ENCODE results near the gene HEPHL1.

Gene HEPHL1

GRCh38 chr11:94148189-94148588, 127.0 kb downstream of the HEPHL1 start:
- Histone ChIP-seq H3K9me3 (ENCODE audit: insufficient read depth, low read length, severe bottlenecking) (no peaks in the 10 kb centered on the region), H3K4me3 (ENCODE audit: low read depth in 1 of 2, low read length in 2 of 2) (no peak overlapping the region), H3K9ac (ENCODE audit: low read depth, low read length) (no peak overlapping the region), H2AFZ (ENCODE audit: low read depth, low read length) (no peak overlapping the region), H3K4me2 (ENCODE audit: insufficient read depth, low read length) (no peak overlapping the region), H3K27me3 (ENCODE audit: insufficient read depth, low read length, poor library complexity) (no peaks in the 10 kb centered on the region), H3K79me2 (ENCODE audit: insufficient read depth, low read length) (peaks cover 90% of the 10 kb centered on the region), H3K27ac (ENCODE audit: low read length) (no peak overlapping the region), H3K4me1 (ENCODE audit: insufficient read depth, low read length) (peaks cover 17% of the 10 kb centered on the region), H3K36me3 (ENCODE audit: insufficient read depth, low read length) (no peaks in the 10 kb centered on the region), H4K20me1 (ENCODE audit: insufficient read depth, low read length) (peaks cover 87% of the 10 kb centered on the region)
- DNase-seq = no peak
- TF ChIP-seq CTCF (IDR thresholded peaks at IDR 0.05; ENCODE audit: borderline replicate concordance, extremely low read depth, low read length, poor library complexity, severe bottlenecking) = no peak
- no peak for TF ChIP-seq EZH2 (IDR thresholded peaks at IDR 0.05; ENCODE audit: borderline replicate concordance, low read depth, low read length, severe bottlenecking)
- ATAC-seq (ENCODE audit: insufficient read depth, low read depth) = no peak

GRCh38 chr11:94149431-94150017, 128.4 kb downstream of the HEPHL1 start:
- Histone ChIP-seq H3K79me2 (ENCODE audit: insufficient read depth, low read length) (peaks cover 78% of the 10 kb centered on the region), H3K27me3 (ENCODE audit: insufficient read depth, low read length, poor library complexity) (no peaks in the 10 kb centered on the region), H3K9me3 (ENCODE audit: insufficient read depth, low read length, severe bottlenecking) (no peaks in the 10 kb centered on the region), H3K4me3 (ENCODE audit: low read depth in 1 of 2, low read length in 2 of 2) (no peak overlapping the region), H4K20me1 (ENCODE audit: insufficient read depth, low read length) (peaks cover 80% of the 10 kb centered on the region), H2AFZ (ENCODE audit: low read depth, low read length) (no peak overlapping the region), H3K36me3 (ENCODE audit: insufficient read depth, low read length) (peaks cover 5% of the 10 kb centered on the region; the same call in 1 of the 2 replicates), H3K27ac (ENCODE audit: low read length) (no peak overlapping the region), H3K4me2 (ENCODE audit: insufficient read depth, low read length) (no peak overlapping the region), H3K9ac (ENCODE audit: low read depth, low read length) (no peak overlapping the region), H3K4me1 (ENCODE audit: insufficient read depth, low read length) (peaks cover 17% of the 10 kb centered on the region)
- no peak for DNase-seq
- TF ChIP-seq CTCF (IDR thresholded peaks at IDR 0.05; ENCODE audit: borderline replicate concordance, extremely low read depth, low read length, poor library complexity, severe bottlenecking) = no peak
- TF ChIP-seq EZH2 (IDR thresholded peaks at IDR 0.05; ENCODE audit: borderline replicate concordance, low read depth, low read length, severe bottlenecking) = no peak
- no peak for ATAC-seq (ENCODE audit: insufficient read depth, low read depth)

GRCh38 chr11:94150056-94150455, 128.9 kb downstream of the HEPHL1 start:
- Histone ChIP-seq H3K4me3 (ENCODE audit: low read depth in 1 of 2, low read length in 2 of 2) (no peak overlapping the region), H2AFZ (ENCODE audit: low read depth, low read length) (no peak overlapping the region), H3K9ac (ENCODE audit: low read depth, low read length) (no peak overlapping the region), H3K4me1 (ENCODE audit: insufficient read depth, low read length) (peaks cover 17% of the 10 kb centered on the region), H3K27ac (ENCODE audit: low read length) (no peak overlapping the region), H3K9me3 (ENCODE audit: insufficient read depth, low read length, severe bottlenecking) (no peaks in the 10 kb centered on the region), H3K79me2 (ENCODE audit: insufficient read depth, low read length) (peaks cover 72% of the 10 kb centered on the region), H3K27me3 (ENCODE audit: insufficient read depth, low read length, poor library complexity) (no peaks in the 10 kb centered on the region), H3K4me2 (ENCODE audit: insufficient read depth, low read length) (no peak overlapping the region), H4K20me1 (ENCODE audit: insufficient read depth, low read length) (peaks cover 75% of the 10 kb centered on the region), H3K36me3 (ENCODE audit: insufficient read depth, low read length) (peaks cover 5% of the 10 kb centered on the region; the same call in 1 of the 2 replicates)
- no peak for ATAC-seq (ENCODE audit: insufficient read depth, low read depth)
- no peak for DNase-seq
- TF ChIP-seq CTCF (IDR thresholded peaks at IDR 0.05; ENCODE audit: borderline replicate concordance, extremely low read depth, low read length, poor library complexity, severe bottlenecking) (no peak), EZH2 (IDR thresholded peaks at IDR 0.05; ENCODE audit: borderline replicate concordance, low read depth, low read length, severe bottlenecking) (no peak)
